ENCODE results near the gene SLC27A1. TPM values are rescaled to one million over a fixed set of nuclear protein-coding genes. Genes with fewer than 3 reads are reported as not detected.

The SLC27A1 gene
- total RNA-seq, 1 donor from 2014 or later = 7.0 TPM

DNA sequence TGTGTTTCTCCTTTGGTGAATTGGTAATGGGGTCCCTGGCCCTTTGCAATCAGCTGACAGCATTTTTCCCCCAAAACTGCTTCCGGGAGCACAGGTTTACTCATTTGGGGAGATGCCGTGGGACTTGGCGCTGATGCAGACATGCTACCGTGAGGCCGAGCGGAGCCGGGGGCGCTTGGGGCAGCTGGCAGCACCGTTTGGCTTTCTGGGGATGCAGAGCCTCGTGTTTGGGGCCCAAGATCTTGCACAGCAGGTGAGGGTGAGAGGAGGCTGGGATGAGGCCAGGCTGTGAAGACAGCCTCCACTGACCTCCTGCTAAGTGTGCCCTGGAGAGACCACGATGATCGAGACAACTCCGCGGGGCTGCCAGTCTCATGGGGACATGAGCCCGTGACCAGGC is 71.7 kb downstream of the SLC27A1 start:
- TF ChIP-seq, protein P1, sequence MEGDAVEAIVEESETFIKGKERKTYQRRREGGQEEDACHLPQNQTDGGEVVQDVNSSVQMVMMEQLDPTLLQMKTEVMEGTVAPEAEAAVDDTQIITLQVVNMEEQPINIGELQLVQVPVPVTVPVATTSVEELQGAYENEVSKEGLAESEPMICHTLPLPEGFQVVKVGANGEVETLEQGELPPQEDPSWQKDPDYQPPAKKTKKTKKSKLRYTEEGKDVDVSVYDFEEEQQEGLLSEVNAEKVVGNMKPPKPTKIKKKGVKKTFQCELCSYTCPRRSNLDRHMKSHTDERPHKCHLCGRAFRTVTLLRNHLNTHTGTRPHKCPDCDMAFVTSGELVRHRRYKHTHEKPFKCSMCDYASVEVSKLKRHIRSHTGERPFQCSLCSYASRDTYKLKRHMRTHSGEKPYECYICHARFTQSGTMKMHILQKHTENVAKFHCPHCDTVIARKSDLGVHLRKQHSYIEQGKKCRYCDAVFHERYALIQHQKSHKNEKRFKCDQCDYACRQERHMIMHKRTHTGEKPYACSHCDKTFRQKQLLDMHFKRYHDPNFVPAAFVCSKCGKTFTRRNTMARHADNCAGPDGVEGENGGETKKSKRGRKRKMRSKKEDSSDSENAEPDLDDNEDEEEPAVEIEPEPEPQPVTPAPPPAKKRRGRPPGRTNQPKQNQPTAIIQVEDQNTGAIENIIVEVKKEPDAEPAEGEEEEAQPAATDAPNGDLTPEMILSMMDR (conservative IDR thresholded peaks at IDR 0.05; ENCODE audit: low read depth, low read length) = no peak
- no peak overlapping the region for H3K4me3 ChIP-seq (ENCODE audit: low read depth, low read length)
- DNase-seq (ENCODE audit: low read depth) = no peak

DNA sequence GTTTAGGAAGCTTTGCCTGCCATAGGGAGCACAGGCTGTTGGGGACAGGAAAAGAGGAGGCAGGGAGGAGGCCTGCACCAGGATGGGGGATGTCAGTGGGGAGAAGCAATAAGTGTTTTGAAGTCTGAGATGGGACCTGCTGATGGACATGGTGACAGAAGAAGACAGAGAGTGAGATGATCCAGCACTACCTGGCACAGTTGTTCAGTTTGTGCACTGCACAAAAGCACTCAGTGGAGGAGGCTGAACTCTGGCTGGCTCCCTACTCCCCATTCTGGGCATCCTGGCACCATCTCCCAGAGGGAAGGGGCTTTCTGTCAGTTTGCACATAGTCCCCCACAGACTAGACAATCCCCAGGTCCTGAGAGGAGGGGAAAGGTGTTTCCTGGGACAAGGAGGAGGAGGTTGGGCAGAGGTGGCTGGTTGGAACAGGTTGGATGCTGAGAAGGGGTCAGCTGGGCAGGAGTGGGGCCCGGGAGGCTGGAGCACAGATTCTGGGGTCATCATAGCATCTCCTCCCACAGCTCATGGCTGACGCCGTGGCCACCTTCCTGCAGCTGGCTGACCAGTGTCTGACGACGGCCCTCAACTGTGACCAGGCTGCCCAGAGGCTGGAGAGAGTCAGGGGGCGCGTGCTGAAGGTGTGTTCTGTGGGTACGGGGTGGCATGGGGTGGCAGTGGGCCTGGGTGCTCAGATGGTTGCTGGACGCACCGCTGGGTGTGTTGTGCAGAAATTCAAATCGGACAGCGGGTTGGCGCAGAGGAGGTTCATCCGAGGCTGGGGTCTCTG is 72.7 kb downstream of the SLC27A1 start:
- no peak for DNase-seq (ENCODE audit: low read depth)
- TF ChIP-seq, protein P1 (conservative IDR thresholded peaks at IDR 0.05; ENCODE audit: low read depth, low read length) = no peak
- no peak overlapping the region for H3K4me3 ChIP-seq (ENCODE audit: low read depth, low read length)

DNA sequence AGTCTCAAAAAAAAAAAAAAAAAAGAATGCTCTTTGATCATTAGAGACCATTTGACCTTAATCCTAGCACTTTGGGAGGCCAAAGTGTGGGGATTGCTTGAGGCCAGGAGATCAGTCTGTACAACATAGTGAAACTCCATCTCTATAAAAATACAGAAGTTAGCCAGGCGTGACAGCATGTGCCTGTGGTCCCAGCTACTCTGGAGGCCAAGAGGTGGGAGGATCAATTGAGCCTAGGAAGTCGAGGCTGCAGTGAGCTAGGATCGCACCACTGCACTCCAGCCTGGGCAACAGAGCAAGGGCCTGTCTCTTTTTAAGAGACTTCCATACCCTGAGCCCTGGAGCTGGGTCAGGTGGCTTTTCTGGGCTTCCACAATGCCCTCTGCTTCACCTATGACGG is 73.7 kb downstream of the SLC27A1 start:
- TF ChIP-seq, protein P1 (conservative IDR thresholded peaks at IDR 0.05; ENCODE audit: low read depth, low read length) = no peak
- H3K4me3 ChIP-seq (ENCODE audit: low read depth, low read length) = no peak overlapping the region
- DNase-seq (ENCODE audit: low read depth) = no peak

DNA sequence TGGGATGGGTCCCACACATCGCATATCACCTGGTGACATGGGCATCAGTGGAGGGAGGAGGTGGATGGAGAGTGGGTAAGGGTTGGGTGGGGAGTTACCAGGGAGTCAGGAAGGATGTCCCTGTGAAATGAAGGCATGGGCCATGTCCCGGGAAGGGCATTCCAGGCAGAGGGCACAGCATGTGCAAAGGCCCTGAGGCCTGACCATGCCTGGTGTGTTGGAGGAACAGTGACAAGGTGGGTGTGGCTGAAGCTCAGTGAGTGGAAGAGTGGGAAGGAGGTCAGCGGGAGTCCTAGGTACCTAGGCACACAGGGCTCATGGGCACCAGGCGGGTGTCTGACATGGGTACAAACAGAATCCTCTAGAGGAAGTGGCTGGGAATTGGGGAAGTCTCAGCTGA is 74.1 kb downstream of the SLC27A1 start:
- TF ChIP-seq, protein P1 (conservative IDR thresholded peaks at IDR 0.05; ENCODE audit: low read depth, low read length) = no peak
- DNase-seq (ENCODE audit: low read depth) = no peak
- H3K4me3 ChIP-seq (ENCODE audit: low read depth, low read length) = no peak overlapping the region

DNA sequence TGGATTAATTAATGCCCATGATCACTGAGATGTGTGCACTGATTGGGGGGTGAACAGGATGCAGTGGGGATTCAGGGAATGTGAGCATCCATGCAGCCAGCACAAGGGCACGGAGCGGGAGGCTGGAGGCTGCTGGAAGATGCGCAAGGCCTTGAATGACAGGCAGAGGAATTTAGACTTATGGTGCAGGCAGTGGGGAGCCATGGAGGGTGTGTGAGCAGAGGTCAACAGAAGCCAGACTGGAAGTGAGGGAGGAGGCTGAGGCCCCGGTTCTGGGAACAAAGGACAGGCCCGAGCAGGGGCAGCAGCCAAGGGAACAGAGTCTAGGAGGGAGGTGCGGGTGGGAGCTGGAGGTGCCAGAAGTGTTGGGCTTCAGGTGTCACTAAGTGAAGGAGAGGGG is 77.8 kb downstream of the SLC27A1 start:
- TF ChIP-seq, protein P1 (conservative IDR thresholded peaks at IDR 0.05; ENCODE audit: low read depth, low read length) = no peak
- DNase-seq (ENCODE audit: low read depth) = no peak
- H3K4me3 ChIP-seq (ENCODE audit: low read depth, low read length) = no peak overlapping the region

DNA sequence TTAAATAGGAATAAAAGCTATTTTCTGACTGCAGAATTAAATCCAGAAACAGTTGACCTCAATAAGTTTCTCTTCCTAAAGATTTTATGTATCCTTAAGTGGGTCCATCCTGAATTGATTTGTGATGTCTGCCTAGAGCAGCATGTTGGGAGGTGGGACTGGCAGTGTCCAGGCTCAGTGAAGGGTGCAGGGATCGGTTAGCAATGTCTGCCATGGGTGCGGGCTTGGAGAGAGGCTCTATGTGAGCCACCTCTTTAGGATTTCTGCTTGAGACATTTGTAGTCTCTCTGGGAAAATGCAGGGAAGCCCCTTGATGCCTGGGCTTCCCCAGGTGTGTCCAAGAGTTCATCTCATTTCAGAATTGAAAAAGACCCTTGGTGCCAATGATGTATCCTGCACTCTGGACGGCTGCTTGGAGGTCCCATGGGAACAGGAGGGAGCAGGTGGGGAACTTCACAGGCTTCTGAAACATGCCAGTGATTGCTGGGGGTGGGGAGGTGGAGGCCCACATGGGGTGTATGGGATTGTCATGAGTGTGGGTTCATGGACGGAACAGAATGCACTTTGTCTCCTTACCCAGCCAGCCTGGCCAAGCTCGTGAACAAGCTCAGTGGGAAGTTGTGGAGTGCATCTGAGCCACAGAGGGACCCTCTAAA is 78.9 kb downstream of the SLC27A1 start:
- TF ChIP-seq, protein P1 (conservative IDR thresholded peaks at IDR 0.05; ENCODE audit: low read depth, low read length) = no peak
- H3K4me3 ChIP-seq (ENCODE audit: low read depth, low read length) = no peak overlapping the region
- no peak for DNase-seq (ENCODE audit: low read depth)
